HG02885 (cell line): ENCODE results near the gene ZG16.
"Not testable (repeated sequence)": the region's sequence is repeated elsewhere in the genome, so short reads cannot be mapped to it uniquely, and the experiment has no call there.

Experiments used
- ATAC-seq: cut with Tn5 transposase; IDR thresholded peaks from one replicate; pipeline ENCODE4 v1.9.1; 2021; ENCODE audit warnings: mild to moderate bottlenecking; ENCODE audit not compliant: unreplicated experiment, poor library complexity

The ZG16 gene

DNA sequence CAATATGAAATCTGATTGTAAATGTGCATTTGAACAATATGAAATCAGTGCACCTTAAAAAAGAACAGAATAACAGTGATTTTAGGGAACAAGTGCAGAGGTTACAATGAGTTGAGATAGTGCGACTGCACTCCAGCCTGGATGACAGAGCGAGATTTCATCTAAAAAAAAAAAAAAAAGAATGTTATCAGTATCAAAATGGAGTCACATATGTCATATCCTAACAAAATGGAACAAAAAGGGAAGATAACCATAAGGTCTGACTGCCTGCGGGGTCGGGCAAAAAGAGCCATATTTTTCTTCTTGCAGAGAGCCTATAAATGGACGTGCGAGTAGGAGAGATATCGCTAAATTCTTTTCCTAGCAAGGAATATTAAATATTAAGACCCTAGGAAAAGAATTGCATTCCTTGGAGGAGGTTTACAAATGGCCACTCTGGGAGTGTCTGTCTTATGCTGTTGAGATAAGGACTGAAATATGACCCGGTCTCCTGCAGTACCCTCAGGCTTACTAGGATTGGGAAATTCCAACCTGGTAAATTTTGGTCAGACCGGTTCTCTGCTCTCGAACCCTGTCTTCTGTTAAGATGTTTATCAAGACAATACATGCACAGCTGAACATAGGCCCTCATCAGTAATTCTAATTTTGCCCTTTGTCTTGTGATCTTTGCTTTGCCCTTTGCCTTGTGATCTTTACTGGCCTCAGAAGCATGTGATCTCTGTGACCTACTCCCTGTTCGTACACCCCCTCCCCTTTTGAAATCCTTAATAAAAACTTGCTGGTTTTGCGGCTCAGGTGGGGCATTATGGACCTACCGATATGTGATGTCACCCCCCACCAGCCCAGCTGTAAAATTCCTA lies 5.3 kb downstream of the ZG16 start:
- ATAC-seq: not testable (repeated sequence)

- ATAC-seq: no peak
Observed at GRCh38 chr16:29784157-29784556, 6.1 kb downstream of the ZG16 start.

GRCh38 chr16:29784901-29785500 lies 6.9 kb downstream of the ZG16 start:
- ATAC-seq: no peak

GRCh38 chr16:29787155-29787554 lies 9.1 kb downstream of the ZG16 start:
- not testable (repeated sequence) for ATAC-seq

DNA sequence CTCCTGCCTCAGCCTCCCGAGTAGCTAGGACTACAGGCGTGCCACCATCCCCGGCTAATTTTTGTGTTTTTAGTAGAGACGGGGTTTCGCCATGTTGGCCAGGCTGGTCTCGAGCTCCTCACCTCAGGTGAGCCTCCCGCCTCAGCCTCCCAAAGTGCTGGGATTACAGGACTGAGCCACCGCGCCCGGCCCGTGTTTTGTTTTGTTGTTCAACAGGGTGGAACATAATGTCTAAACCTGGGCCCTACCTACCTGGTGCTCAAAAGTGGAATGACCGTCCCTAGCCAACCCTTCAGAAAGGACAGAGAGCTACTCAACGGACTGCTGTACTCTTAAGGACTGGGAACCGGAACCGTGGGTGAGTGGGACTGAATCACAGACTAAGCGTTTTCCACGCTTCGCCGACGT lies 11.7 kb downstream of the ZG16 start:
- ATAC-seq: no peak

GRCh38 chr16:29790183-29790948 lies 12.3 kb downstream of the ZG16 start, which contains the start of gene KIF22:
TSS of gene KIF22 (plus strand) at chr16:29790751. CDS start at chr16:29790760, 9 bp downstream.
- ATAC-seq: peak; percentile 97

DNA sequence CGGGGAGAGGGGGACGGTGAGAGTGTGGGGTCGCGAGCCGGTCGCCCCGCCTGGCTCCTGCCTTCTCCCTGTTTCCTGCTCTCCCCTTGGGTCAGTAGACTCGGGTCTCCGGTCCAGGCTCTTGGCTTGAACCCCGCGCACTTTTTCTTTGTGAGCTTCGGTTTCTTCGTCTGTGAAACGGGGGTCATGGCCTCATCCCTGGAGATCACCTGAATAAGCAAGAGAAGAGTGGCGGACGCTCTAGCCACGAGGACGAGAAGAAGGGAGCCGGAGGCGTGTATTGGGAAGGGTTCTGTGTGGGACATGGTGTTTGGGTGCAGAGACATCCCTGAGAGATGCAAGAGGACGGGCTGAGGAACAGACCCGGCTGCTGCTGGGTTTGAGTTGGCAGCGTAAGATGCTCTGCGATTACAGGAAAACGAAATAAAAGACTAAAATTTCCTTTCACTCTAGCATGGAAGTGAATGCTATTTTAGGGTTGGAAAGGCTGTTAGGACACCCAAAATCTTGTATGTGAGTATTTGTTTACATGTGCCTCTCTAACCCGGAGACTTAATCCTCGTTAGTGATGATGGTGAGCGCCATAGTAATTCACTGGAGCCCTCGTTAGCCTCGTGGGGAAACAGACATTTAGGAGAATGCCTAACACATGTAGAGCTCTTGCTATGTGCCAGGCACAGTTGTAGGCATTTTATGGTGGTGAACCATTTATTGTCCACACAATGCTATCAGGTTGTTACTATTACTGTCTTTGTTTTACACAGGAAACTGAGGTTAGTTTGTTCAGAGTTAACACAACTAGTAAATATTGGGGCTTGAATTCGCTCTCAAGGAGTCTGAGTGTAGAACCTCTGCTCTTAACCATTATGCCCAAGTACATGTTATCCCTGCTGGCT lies 13.1 kb downstream of the ZG16 start:
- ATAC-seq: no peak

GRCh38 chr16:29791845-29792807 lies 14.1 kb downstream of the ZG16 start:
- no peak for ATAC-seq

GRCh38 chr16:29793153-29793552 lies 15.1 kb downstream of the ZG16 start:
- not testable (repeated sequence) for ATAC-seq

DNA sequence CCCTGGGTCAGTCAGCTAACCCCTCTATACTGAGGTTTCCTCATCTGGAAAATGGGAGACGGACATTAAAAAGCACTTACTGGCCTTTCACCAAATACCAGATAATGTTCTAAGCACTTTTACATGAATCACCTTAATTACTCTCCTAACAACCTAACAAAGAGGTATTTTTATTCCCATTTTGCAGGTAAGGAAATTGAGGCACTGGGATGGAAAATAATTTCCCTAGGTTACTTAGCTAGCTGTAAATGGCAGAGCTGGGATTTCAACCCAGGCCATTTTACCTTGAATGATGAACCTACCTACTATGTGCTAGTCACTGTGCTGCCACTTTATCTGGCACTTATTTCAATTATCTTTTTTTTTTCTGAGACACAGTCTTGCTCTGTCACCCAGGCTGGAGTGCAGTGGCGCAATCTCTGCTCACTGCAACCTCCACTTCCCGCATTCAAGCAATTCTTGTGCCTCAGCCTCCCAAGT lies 16.2 kb downstream of the ZG16 start:
- ATAC-seq: no peak

DNA sequence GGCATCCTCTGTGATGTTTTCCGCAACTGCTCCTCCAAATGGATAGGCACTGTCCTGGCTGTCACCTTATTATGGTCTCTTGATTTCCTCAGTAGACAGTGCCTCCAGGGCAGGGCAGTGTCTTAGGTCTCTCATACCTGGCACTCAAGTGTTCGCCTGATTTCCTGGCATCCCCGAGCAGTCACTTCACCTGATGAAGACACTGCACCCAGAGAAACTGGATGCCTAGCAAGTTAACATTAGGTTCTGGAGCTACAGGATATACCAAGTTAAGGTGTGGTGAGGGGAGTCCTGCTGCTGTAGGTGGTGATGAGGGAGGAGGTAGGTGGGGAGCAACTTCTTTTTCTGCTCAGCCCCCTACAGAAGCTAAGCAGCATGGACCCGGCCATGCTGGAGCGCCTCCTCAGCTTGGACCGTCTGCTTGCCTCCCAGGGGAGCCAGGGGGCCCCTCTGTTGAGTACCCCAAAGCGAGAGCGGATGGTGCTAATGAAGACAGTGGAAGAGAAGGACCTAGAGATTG lies 24.4 kb downstream of the ZG16 start:
- ATAC-seq: no peak

- no peak for ATAC-seq
Observed at GRCh38 chr16:29804020-29804419, 26.0 kb downstream of the ZG16 start.

- ATAC-seq: no peak
Observed at GRCh38 chr16:29804455-29805231, 26.6 kb downstream of the ZG16 start.

- ATAC-seq: peak; percentile 62
Observed at GRCh38 chr16:29805232-29806098, 27.4 kb downstream of the ZG16 start.

DNA sequence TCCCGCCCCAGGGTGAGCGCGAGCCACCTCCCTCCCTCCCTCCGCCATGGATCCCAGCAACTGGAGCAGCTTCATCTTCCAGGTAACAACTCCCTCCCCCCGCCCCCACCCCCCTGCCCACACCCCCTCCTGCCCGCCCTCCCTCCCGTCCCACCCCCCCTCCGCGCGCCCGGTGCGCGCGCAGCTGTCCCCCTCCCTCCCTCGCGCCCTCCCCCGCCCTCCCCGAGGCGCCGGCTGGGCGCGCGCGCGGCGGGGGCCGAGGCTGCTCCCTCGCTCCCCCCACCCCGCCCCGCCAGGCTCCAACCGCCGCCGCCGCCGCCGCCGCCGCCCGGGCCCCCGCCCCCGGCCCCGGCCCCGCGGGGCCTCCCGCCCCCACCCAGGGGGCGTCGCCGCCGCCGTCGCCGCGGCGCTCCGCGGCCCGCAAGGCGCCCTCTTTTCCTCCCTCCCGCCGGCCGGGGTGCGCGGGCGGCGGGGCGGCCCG lies 28.1 kb downstream of the ZG16 start, which contains the start of gene MAZ:
Gene MAZ (plus strand): TSS at position 431 of the 481 bp plus-strand sequence. CDS start 173 bp downstream, outside the sequence.
- peak; percentile 25 for ATAC-seq

GRCh38 chr16:29806641-29807425 lies 28.8 kb downstream of the ZG16 start:
- ATAC-seq: peak; percentile 0
